ENCODE measurements around the gene FOXE1. TPM values are rescaled to one million over a fixed set of nuclear protein-coding genes. Genes with fewer than 3 reads are reported as not detected.
A peak's percentile ranks its signal among the peaks of the same experiment; 100 is the strongest.

FOXE1 gene
- total and polyA plus RNA-seq, 12 donors, result 0.78 TPM; not detected in 11

- no peaks in the 10 kb centered on the region for H3K9me3 ChIP-seq (replicated peaks in 1 of 3)
- intact Hi-C loops (cut with DNase I), result no loop called here
- TF ChIP-seq POLR2A (IDR thresholded peaks at IDR 0.05) (no peak), CTCF (IDR thresholded peaks at IDR 0.05) (peak; percentile 54 to 64 (median 62))
- peaks cover 0 to 6% of the 10 kb centered on the region in 2 donors for H3K36me3 ChIP-seq (replicated peaks in 1 of 2)
- WGBS, 4 donors, result 46 to 55% (median 51%) methylated on average over 5 of the region's 5 CpGs
- H3K27ac ChIP-seq, result peak overlapping the region in 1 of 5 donors; percentile 11
- peaks cover 5 to 22% of the 10 kb centered on the region in 2 donors for H3K4me1 ChIP-seq (replicated peaks in 1 of 2)
- H3K4me3 ChIP-seq, result no peak overlapping the region
- peak in 3 of 7 donors; percentile 27 to 62 (median 45) for DNase-seq
- no peaks in the 10 kb centered on the region for H3K27me3 ChIP-seq
Measured at GRCh38 chr9:97900738-97901565, 47.9 kb downstream of the FOXE1 start.

GRCh38 chr9:97903177-97903576 lies 50.2 kb downstream of the FOXE1 start:
- DNase-seq, result no peak
- intact Hi-C loops (cut with DNase I), result no loop called here
- no peak overlapping the region for H3K27ac ChIP-seq
- H3K36me3 ChIP-seq (replicated peaks in 1 of 2), result peaks cover 0 to 6% of the 10 kb centered on the region in 2 donors
- H3K4me1 ChIP-seq (replicated peaks in 1 of 2), result peaks cover 23 to 41% of the 10 kb centered on the region in 2 donors
- TF ChIP-seq POLR2A (IDR thresholded peaks at IDR 0.05) (no peak), CTCF (IDR thresholded peaks at IDR 0.05) (no peak)
- no peak overlapping the region for H3K4me3 ChIP-seq
- WGBS, 4 donors, result 43 to 70% (median 54%) methylated on average over 1 of the region's 1 CpG
- H3K9me3 ChIP-seq (replicated peaks in 1 of 3), result no peaks in the 10 kb centered on the region
- no peaks in the 10 kb centered on the region for H3K27me3 ChIP-seq

GRCh38 chr9:97904725-97905124 lies 51.7 kb downstream of the FOXE1 start:
- no peak overlapping the region for H3K27ac ChIP-seq
- H3K4me3 ChIP-seq, result no peak overlapping the region
- no peaks in the 10 kb centered on the region for H3K9me3 ChIP-seq (replicated peaks in 1 of 3)
- intact Hi-C loops (cut with DNase I), result no loop called here
- H3K4me1 ChIP-seq (replicated peaks in 1 of 2), result peaks cover 23 to 41% of the 10 kb centered on the region in 2 donors
- H3K27me3 ChIP-seq, result no peaks in the 10 kb centered on the region
- WGBS, 4 donors, result 89 to 99% (median 95%) methylated on average over 8 to 9 of the region's 9 CpGs
- TF ChIP-seq CTCF (IDR thresholded peaks at IDR 0.05) (no peak), POLR2A (IDR thresholded peaks at IDR 0.05) (no peak)
- DNase-seq, result no peak
- peaks cover 0 to 19% of the 10 kb centered on the region in 2 donors for H3K36me3 ChIP-seq (replicated peaks in 1 of 2)

GRCh38 chr9:97905228-97905627 lies 52.2 kb downstream of the FOXE1 start:
- TF ChIP-seq POLR2A (IDR thresholded peaks at IDR 0.05), result no peak
- no peak for TF ChIP-seq CTCF (IDR thresholded peaks at IDR 0.05)
- intact Hi-C loops (cut with DNase I), result no loop called here
- no peaks in the 10 kb centered on the region for H3K9me3 ChIP-seq (replicated peaks in 1 of 3)
- peaks cover 23 to 36% of the 10 kb centered on the region in 2 donors for H3K4me1 ChIP-seq (replicated peaks in 1 of 2)
- H3K36me3 ChIP-seq (replicated peaks in 1 of 2), result peaks cover 0 to 25% of the 10 kb centered on the region in 2 donors
- DNase-seq, result no peak
- no peak overlapping the region for H3K4me3 ChIP-seq
- WGBS, 4 donors, result 77 to 82% (median 80%) methylated on average over 2 of the region's 2 CpGs
- H3K27ac ChIP-seq, result peak overlapping the region in 2 of 5 donors; percentile 83 to 85
- H3K27me3 ChIP-seq, result no peaks in the 10 kb centered on the region

Other genes with a start within 250 kb of the FOXE1 start
- 10 to 100 TPM; 13.2 to 27.3 (median 19.0) TPM for gene TSTD2, start 219.9 kb upstream of the FOXE1 start, total RNA-seq
- 10 to 100 TPM; 19.1 to 24.0 (median 20.8) TPM for gene TSTD2, start 219.9 kb upstream of the FOXE1 start, polyA plus RNA-seq
- 10 to 100 TPM in 8 of 9 donors, 1 to 10 TPM in 1; 9.8 to 26.1 (median 20.4) TPM for gene NCBP1, start 219.4 kb upstream of the FOXE1 start, total RNA-seq
- 10 to 100 TPM in 1 of 3 donors, 1 to 10 TPM in 2; 7.8 to 24.3 (median 8.9) TPM for gene NCBP1, start 219.4 kb upstream of the FOXE1 start, polyA plus RNA-seq
- 10 to 100 TPM in 8 of 9 donors, 1 to 10 TPM in 1; 7.5 to 21.0 (median 15.6) TPM for gene XPA, start 155.9 kb upstream of the FOXE1 start, total RNA-seq
- 10 to 100 TPM in 2 of 3 donors, 1 to 10 TPM in 1; 8.9 to 18.0 (median 15.4) TPM for gene XPA, start 155.9 kb upstream of the FOXE1 start, polyA plus RNA-seq
- gene TRMO, start 69.3 kb downstream of the FOXE1 start, total RNA-seq, result 10 to 100 TPM; 11.4 to 30.3 (median 18.0) TPM
- 10 to 100 TPM in 1 of 3 donors, 1 to 10 TPM in 2; 7.8 to 40.4 (median 9.5) TPM for gene TRMO, start 69.3 kb downstream of the FOXE1 start, polyA plus RNA-seq
- gene HEMGN, start 84.9 kb downstream of the FOXE1 start, total RNA-seq, result 10 to 100 TPM in 1 of 9 donors, under 1 TPM in 2, not detected in 6; 0.22 to 10.0 (median 0.23) TPM
- not detected for gene HEMGN, start 84.9 kb downstream of the FOXE1 start, polyA plus RNA-seq
- gene ANP32B, start 130.1 kb downstream of the FOXE1 start, total RNA-seq, result 100 to 1,000 TPM in 1 of 9 donors, 10 to 100 TPM in 8; 13.4 to 100 (median 23.6) TPM
- gene ANP32B, start 130.1 kb downstream of the FOXE1 start, polyA plus RNA-seq, result 100 to 1,000 TPM in 2 of 3 donors, 10 to 100 TPM in 1; 72.9 to 156 (median 122) TPM
- 10 to 100 TPM; 24.2 to 81.5 (median 39.0) TPM for gene NANS, start 203.5 kb downstream of the FOXE1 start, total RNA-seq
- gene NANS, start 203.5 kb downstream of the FOXE1 start, polyA plus RNA-seq, result 10 to 100 TPM; 27.8 to 77.9 (median 38.4) TPM